Naive thymus-derived CD8-positive, alpha-beta T cell (primary cell): ENCODE results near the gene RELL2. TPM values are rescaled to one million over a fixed set of nuclear protein-coding genes. Genes with fewer than 3 reads are reported as not detected.

ENCODE experiments used
- ATAC-seq, 2 donors: fragments of 150-1000 bp; cut with Tn5 transposase in 1 of 2; sonication (Bioruptor Pico), chemical (Tn5 transposase) in 1 of 2; 1 replicate in 1 of 2; 2 replicates in 1 of 2; pipeline ENCODE4 v1.10.0; 2021; ENCODE audit warnings: mild to moderate bottlenecking in 2 of 2, moderate library complexity in 2 of 2
- POLR2A ChIA-PET: fragments of 350-600 bp; sonication (Branson Sonifier 250); formaldehyde crosslinking; loops from one replicate; lab custom pipeline; 2021; ENCODE audit warnings: antibody characterized with exemption; lab: Charles Lee
- DNase-seq, 10 donors: peaks; one replicate each; pipeline versions ENCODE4 v3.0.0 to v3.0.0-alpha.2; 2020 to 2022
- H3K27ac Mint-ChIP-seq, 10 donors: one replicate each; pipeline ENCODE4 v1.8.0; 2020 to 2022; ENCODE audit warnings: mild to moderate bottlenecking in 10 of 10, mixed read lengths in 10 of 10, moderate library complexity in 4 of 10, inconsistent platforms in 1 of 10
- H3K27me3 Mint-ChIP-seq, 5 donors: one replicate each; pipeline ENCODE4 v1.8.0; 2021 to 2022; ENCODE audit warnings: mixed read lengths in 5 of 5
- H3K36me3 Mint-ChIP-seq, 3 donors: one replicate each; pipeline ENCODE4 v1.8.0; 2020 to 2022; ENCODE audit warnings: mixed read lengths in 3 of 3, mild to moderate bottlenecking in 2 of 3, inconsistent platforms in 1 of 3
- H3K4me1 Mint-ChIP-seq, 4 donors: one replicate each; pipeline ENCODE4 v1.8.0; 2021 to 2022; ENCODE audit warnings: mixed read lengths in 4 of 4
- H3K4me3 Mint-ChIP-seq, 10 donors: one replicate each; pipeline ENCODE4 v1.8.0; 2020 to 2022; ENCODE audit warnings: mild to moderate bottlenecking in 10 of 10, mixed read lengths in 10 of 10, moderate library complexity in 6 of 10, inconsistent platforms in 1 of 10
- H3K9me3 Mint-ChIP-seq, 9 donors: one replicate each; pipeline ENCODE4 v1.8.0; 2020 to 2022; ENCODE audit warnings: mixed read lengths in 9 of 9, mild to moderate bottlenecking in 3 of 9, inconsistent platforms in 1 of 9, moderate library complexity in 1 of 9
- polyA plus RNA-seq, 3 donors: library from polyadenylated mRNA; unstranded; fragments of 300-500 nt; fragmentation: Illumina TruSeq; gene quantifications; one replicate each; pipeline ENCODE4 v1.2.3, GENCODE V29; 2021
- total RNA-seq, 8 experiments: library from RNA in 2 of 8; stranded (reverse) in 2 of 8; gene quantifications; one replicate each; pipeline ENCODE4 v1.2.3 and lab custom pipeline; 2021 to 2026

The RELL2 gene
- total and polyA plus RNA-seq, 5 experiments from 2014 or later, result 2.6 to 23.9 (median 3.9) TPM

- ATAC-seq, result no peak
- no peaks in the 10 kb centered on the region for H3K27me3 Mint-ChIP-seq
- peaks cover 4 to 6% (median 5%) of the 10 kb centered on the region in 4 donors for H3K4me1 Mint-ChIP-seq
- no peak overlapping the region for H3K4me3 Mint-ChIP-seq
- POLR2A ChIA-PET, result interaction anchor here (0.6 to 1.1 kb wide), 4 partner anchors 14 to 254 kb away, joined by 3 to 5 read pairs (median 4); partner anchors contain the start of gene DELE1
- DNase-seq, result peak in 1 of 10 donors; percentile 36
- H3K36me3 Mint-ChIP-seq, result no peaks in the 10 kb centered on the region
- H3K27ac Mint-ChIP-seq, result peak overlapping the region in 1 of 10 donors; percentile 43
- H3K9me3 Mint-ChIP-seq, result no peaks in the 10 kb centered on the region
Observed at GRCh38 chr5:141669520-141669919, 32.7 kb downstream of the RELL2 start.

GRCh38 chr5:141672071-141672840, 35.5 kb downstream of the RELL2 start:
- H3K4me3 Mint-ChIP-seq, result no peak overlapping the region
- no peak for ATAC-seq
- no peaks in the 10 kb centered on the region for H3K9me3 Mint-ChIP-seq
- no peak overlapping the region for H3K27ac Mint-ChIP-seq
- peaks cover 0 to 3% (median 0%) of the 10 kb centered on the region in 4 donors for H3K4me1 Mint-ChIP-seq
- H3K27me3 Mint-ChIP-seq, result peaks cover 0 to 1% (median 0%) of the 10 kb centered on the region in 5 donors
- H3K36me3 Mint-ChIP-seq, result no peaks in the 10 kb centered on the region
- POLR2A ChIA-PET, result interaction anchor here (1.2 kb wide), 1 partner anchor 297 kb away, joined by 3 read pairs; no protein-coding TSS in a partner anchor
- peak in 1 of 10 donors; percentile 45 for DNase-seq

- H3K4me3 Mint-ChIP-seq, result no peak overlapping the region
- no peaks in the 10 kb centered on the region for H3K9me3 Mint-ChIP-seq
- peaks cover 0 to under 1% (median 0%) of the 10 kb centered on the region in 3 donors for H3K36me3 Mint-ChIP-seq
- POLR2A ChIA-PET, result interaction anchor here (0.7 to 1.2 kb wide), 2 partner anchors 274 to 296 kb away, joined by 3 read pairs; no protein-coding TSS in a partner anchor
- DNase-seq (peak in 1 of 10 donors; percentile 62), ATAC-seq (no peak)
- H3K27me3 Mint-ChIP-seq, result peaks cover 0 to 1% (median 0%) of the 10 kb centered on the region in 5 donors
- peaks cover 0 to 3% (median 0%) of the 10 kb centered on the region in 4 donors for H3K4me1 Mint-ChIP-seq
- H3K27ac Mint-ChIP-seq, result no peak overlapping the region
Observed at GRCh38 chr5:141672841-141673813, 36.3 kb downstream of the RELL2 start.

GRCh38 chr5:141674747-141675146, 38.0 kb downstream of the RELL2 start:
- H3K9me3 Mint-ChIP-seq, result no peaks in the 10 kb centered on the region
- no peak for ATAC-seq
- no peak for DNase-seq
- POLR2A ChIA-PET, result no interaction called here
- H3K4me1 Mint-ChIP-seq, result peaks cover 0 to 3% (median 0%) of the 10 kb centered on the region in 4 donors
- no peak overlapping the region for H3K27ac Mint-ChIP-seq
- H3K27me3 Mint-ChIP-seq, result peaks cover 0 to 1% (median 0%) of the 10 kb centered on the region in 5 donors
- no peak overlapping the region for H3K4me3 Mint-ChIP-seq
- H3K36me3 Mint-ChIP-seq, result peaks cover 0 to 2% (median 0%) of the 10 kb centered on the region in 3 donors

- POLR2A ChIA-PET, result no interaction called here
Observed at GRCh38 chr5:141675672-141676071, 38.9 kb downstream of the RELL2 start.

GRCh38 chr5:141677415-141677814, 40.6 kb downstream of the RELL2 start:
- peaks cover 0 to 1% (median 0%) of the 10 kb centered on the region in 5 donors for H3K27me3 Mint-ChIP-seq
- ATAC-seq, result no peak
- DNase-seq, result no peak
- H3K27ac Mint-ChIP-seq, result peak overlapping the region in 1 of 10 donors; percentile 1
- H3K4me1 Mint-ChIP-seq, result peaks cover 12 to 16% (median 14%) of the 10 kb centered on the region in 4 donors
- no peak overlapping the region for H3K4me3 Mint-ChIP-seq
- H3K9me3 Mint-ChIP-seq, result no peaks in the 10 kb centered on the region
- peaks cover 0 to 2% (median 0%) of the 10 kb centered on the region in 3 donors for H3K36me3 Mint-ChIP-seq
- POLR2A ChIA-PET, result interaction anchor here (0.6 kb wide), 1 partner anchor 213 kb away, joined by 3 read pairs; no protein-coding TSS in a partner anchor

More at GRCh38 chr5:141675672-141676071, 38.9 kb downstream of the RELL2 start:
- no peak for ATAC-seq
- Mint-ChIP-seq H3K27me3 (peaks cover 0 to 1% (median 0%) of the 10 kb centered on the region in 5 donors), H3K9me3 (no peaks in the 10 kb centered on the region), H3K36me3 (peaks cover 0 to 2% (median 0%) of the 10 kb centered on the region in 3 donors), H3K27ac (no peak overlapping the region), H3K4me3 (no peak overlapping the region), H3K4me1 (peaks cover 0 to 4% (median 3%) of the 10 kb centered on the region in 4 donors)
- no peak for DNase-seq

- no peak for ATAC-seq
- POLR2A ChIA-PET, result interaction anchor here (1.2 to 1.4 kb wide), 2 partner anchors 17 to 281 kb away, joined by 3 read pairs; no protein-coding TSS in a partner anchor
- Mint-ChIP-seq H3K4me1 (peaks cover 18 to 38% (median 29%) of the 10 kb centered on the region in 4 donors), H3K4me3 (peak overlapping the region in 1 of 10 donors; percentile 34), H3K36me3 (peaks cover 0 to 2% (median 0%) of the 10 kb centered on the region in 3 donors), H3K27ac (peak overlapping the region in 1 of 10 donors; percentile 87), H3K27me3 (no peaks in the 10 kb centered on the region), H3K9me3 (no peaks in the 10 kb centered on the region)
- DNase-seq, result no peak
Observed at GRCh38 chr5:141680178-141680577, 43.4 kb downstream of the RELL2 start.

GRCh38 chr5:141680751-141681201, 44.0 kb downstream of the RELL2 start:
- H3K27me3 Mint-ChIP-seq, result no peaks in the 10 kb centered on the region
- POLR2A ChIA-PET, result interaction anchor here (1.0 to 1.4 kb wide), 4 partner anchors 10 to 280 kb away, joined by 3 to 4 read pairs (median 4); partner anchors contain the start of gene DELE1
- peak overlapping the region in 6 of 10 donors; percentile 27 to 89 (median 64) for H3K27ac Mint-ChIP-seq
- H3K36me3 Mint-ChIP-seq, result peaks cover 0 to 2% (median 0%) of the 10 kb centered on the region in 3 donors
- DNase-seq (no peak), ATAC-seq (no peak)
- peaks cover 18 to 43% (median 29%) of the 10 kb centered on the region in 4 donors for H3K4me1 Mint-ChIP-seq
- no peaks in the 10 kb centered on the region for H3K9me3 Mint-ChIP-seq
- peak overlapping the region in 8 of 10 donors; percentile 36 to 83 (median 57) for H3K4me3 Mint-ChIP-seq

- POLR2A ChIA-PET, result interaction anchor here (0.7 to 3.4 kb wide), 7 partner anchors 11 to 633 kb away, joined by 3 to 18 read pairs (median 4); partner anchors contain the start of genes DELE1 and FCHSD1
- Mint-ChIP-seq H3K4me1 (peaks cover 18 to 44% (median 29%) of the 10 kb centered on the region in 4 donors), H3K36me3 (peaks cover 0 to 2% (median 0%) of the 10 kb centered on the region in 3 donors), H3K27me3 (no peaks in the 10 kb centered on the region), H3K27ac (peak overlapping the region; percentile 3 to 95 (median 85)), H3K4me3 (peak overlapping the region; percentile 32 to 83 (median 72)), H3K9me3 (no peaks in the 10 kb centered on the region)
- DNase-seq (no peak), ATAC-seq (no peak)
Observed at GRCh38 chr5:141681295-141681694, 44.5 kb downstream of the RELL2 start.

GRCh38 chr5:141681695-141682641, 45.2 kb downstream of the RELL2 start, which contains the start of gene ARAP3:
TSS of gene ARAP3 (minus strand) at chr5:141682230. CDS start at chr5:141680486, 1,744 bp downstream.
- ATAC-seq (peak; percentile 56 to 79), DNase-seq (peak in 5 of 10 donors; percentile 22 to 48 (median 41))
- peaks cover 18 to 44% (median 29%) of the 10 kb centered on the region in 4 donors for H3K4me1 Mint-ChIP-seq
- POLR2A ChIA-PET, result interaction anchor here (0.6 to 3.4 kb wide), 13 partner anchors 10 to 633 kb away, joined by 3 to 25 read pairs (median 4); partner anchors contain the start of genes DELE1, FCHSD1 and PCDH1
- H3K9me3 Mint-ChIP-seq, result no peaks in the 10 kb centered on the region
- H3K36me3 Mint-ChIP-seq, result peaks cover 0 to 2% (median 0%) of the 10 kb centered on the region in 3 donors
- H3K4me3 Mint-ChIP-seq, result peak within 1 kb of the TSS; percentile 32 to 89 (median 83)
- no peaks in the 10 kb centered on the region for H3K27me3 Mint-ChIP-seq
- H3K27ac Mint-ChIP-seq, result peak within 1 kb of the TSS; percentile 42 to 95 (median 87)
